ENCODE results near the gene AIFM1.

AIFM1 gene

DNA sequence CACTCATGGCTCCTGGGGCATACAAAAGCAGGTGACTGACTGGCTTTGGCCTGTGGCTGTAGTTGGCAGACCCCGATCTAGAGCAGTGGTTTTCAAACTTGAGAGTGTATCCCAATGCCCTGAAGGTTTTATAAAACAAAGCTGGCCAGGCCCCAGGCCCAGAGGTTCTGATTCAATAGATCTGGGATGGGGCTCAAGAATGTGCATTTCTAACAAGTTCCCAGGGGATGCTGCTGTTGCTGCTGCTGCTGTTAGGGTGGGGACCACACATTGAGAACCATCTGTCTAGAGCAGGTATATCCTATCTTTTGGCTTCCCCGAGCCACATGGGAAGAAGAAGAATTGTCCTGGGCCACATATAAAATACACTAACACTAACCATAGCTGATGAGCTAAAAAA, 7.3 kb downstream of the AIFM1 start:
- Histone ChIP-seq H3K4me2 (ENCODE audit: low read depth, low read length, poor library complexity, severe bottlenecking) (no peak overlapping the region), H3K27me3 (ENCODE audit: insufficient read depth, low read length, poor library complexity, severe bottlenecking) (no peaks in the 10 kb centered on the region), H3F3A (ENCODE audit: low read depth) (no peaks in the 10 kb centered on the region), H2AFZ (ENCODE audit: low read length) (no peak overlapping the region), H3K4me3 (ENCODE audit: low read length, poor library complexity, severe bottlenecking) (no peak overlapping the region), H4K20me1 (ENCODE audit: insufficient read depth, low read length, poor library complexity, severe bottlenecking) (peaks cover 7% of the 10 kb centered on the region), H3K9me2 (replicated peaks; ENCODE audit: low read depth, low read length) (no peaks in the 10 kb centered on the region), H3K4me1 (ENCODE audit: insufficient read depth, low read length, poor library complexity, severe bottlenecking) (peaks cover 6% of the 10 kb centered on the region), H3K36me3 (ENCODE audit: insufficient read depth, low read length) (no peaks in the 10 kb centered on the region), H3K9me3 (ENCODE audit: insufficient read depth, low read depth, low read length) (no peaks in the 10 kb centered on the region), H3K79me2 (ENCODE audit: insufficient read depth, low read length) (peaks cover 30% of the 10 kb centered on the region), H3K9ac (ENCODE audit: low read depth, low read length, poor library complexity, severe bottlenecking) (no peak overlapping the region)
- TF ChIP-seq, protein P1, sequence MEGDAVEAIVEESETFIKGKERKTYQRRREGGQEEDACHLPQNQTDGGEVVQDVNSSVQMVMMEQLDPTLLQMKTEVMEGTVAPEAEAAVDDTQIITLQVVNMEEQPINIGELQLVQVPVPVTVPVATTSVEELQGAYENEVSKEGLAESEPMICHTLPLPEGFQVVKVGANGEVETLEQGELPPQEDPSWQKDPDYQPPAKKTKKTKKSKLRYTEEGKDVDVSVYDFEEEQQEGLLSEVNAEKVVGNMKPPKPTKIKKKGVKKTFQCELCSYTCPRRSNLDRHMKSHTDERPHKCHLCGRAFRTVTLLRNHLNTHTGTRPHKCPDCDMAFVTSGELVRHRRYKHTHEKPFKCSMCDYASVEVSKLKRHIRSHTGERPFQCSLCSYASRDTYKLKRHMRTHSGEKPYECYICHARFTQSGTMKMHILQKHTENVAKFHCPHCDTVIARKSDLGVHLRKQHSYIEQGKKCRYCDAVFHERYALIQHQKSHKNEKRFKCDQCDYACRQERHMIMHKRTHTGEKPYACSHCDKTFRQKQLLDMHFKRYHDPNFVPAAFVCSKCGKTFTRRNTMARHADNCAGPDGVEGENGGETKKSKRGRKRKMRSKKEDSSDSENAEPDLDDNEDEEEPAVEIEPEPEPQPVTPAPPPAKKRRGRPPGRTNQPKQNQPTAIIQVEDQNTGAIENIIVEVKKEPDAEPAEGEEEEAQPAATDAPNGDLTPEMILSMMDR (conservative IDR thresholded peaks at IDR 0.05; ENCODE audit: low read length): no peak
- TF ChIP-seq EZH2phosphoT487 (IDR thresholded peaks at IDR 0.05; ENCODE audit: borderline replicate concordance): no peak

DNA sequence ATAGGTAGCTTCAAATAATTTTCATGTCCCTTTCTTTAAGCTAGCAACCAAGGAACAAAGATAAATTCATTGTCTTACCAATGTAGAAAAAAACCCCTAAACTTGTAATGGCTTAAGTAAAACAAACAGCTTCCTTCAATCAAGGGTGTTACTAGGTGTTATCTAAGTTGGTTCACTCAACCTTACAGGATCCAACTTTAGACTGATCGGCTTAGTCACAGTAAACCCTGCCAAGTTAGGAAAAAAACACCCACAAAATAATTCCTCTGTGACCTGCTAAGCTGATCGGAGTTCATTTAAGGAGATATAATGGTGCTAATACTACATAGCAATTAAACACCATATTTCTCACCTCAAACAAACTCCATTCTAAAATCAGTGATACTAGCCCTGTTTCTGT, 10.1 kb downstream of the AIFM1 start:
- Histone ChIP-seq H3K4me2 (ENCODE audit: low read depth, low read length, poor library complexity, severe bottlenecking) (no peak overlapping the region), H3K27me3 (ENCODE audit: insufficient read depth, low read length, poor library complexity, severe bottlenecking) (no peaks in the 10 kb centered on the region), H3K9me2 (replicated peaks; ENCODE audit: low read depth, low read length) (no peaks in the 10 kb centered on the region), H3K4me3 (ENCODE audit: low read length, poor library complexity, severe bottlenecking) (no peak overlapping the region), H3F3A (ENCODE audit: low read depth) (no peaks in the 10 kb centered on the region), H3K36me3 (ENCODE audit: insufficient read depth, low read length) (no peaks in the 10 kb centered on the region), H3K79me2 (ENCODE audit: insufficient read depth, low read length) (peaks cover 10% of the 10 kb centered on the region), H4K20me1 (ENCODE audit: insufficient read depth, low read length, poor library complexity, severe bottlenecking) (peaks cover 4% of the 10 kb centered on the region), H3K9me3 (ENCODE audit: insufficient read depth, low read depth, low read length) (no peaks in the 10 kb centered on the region), H3K9ac (ENCODE audit: low read depth, low read length, poor library complexity, severe bottlenecking) (no peak overlapping the region), H2AFZ (ENCODE audit: low read length) (no peak overlapping the region), H3K4me1 (ENCODE audit: insufficient read depth, low read length, poor library complexity, severe bottlenecking) (peaks cover 6% of the 10 kb centered on the region)
- TF ChIP-seq, protein P1 (conservative IDR thresholded peaks at IDR 0.05; ENCODE audit: low read length): no peak
- TF ChIP-seq EZH2phosphoT487 (IDR thresholded peaks at IDR 0.05; ENCODE audit: borderline replicate concordance): no peak

DNA sequence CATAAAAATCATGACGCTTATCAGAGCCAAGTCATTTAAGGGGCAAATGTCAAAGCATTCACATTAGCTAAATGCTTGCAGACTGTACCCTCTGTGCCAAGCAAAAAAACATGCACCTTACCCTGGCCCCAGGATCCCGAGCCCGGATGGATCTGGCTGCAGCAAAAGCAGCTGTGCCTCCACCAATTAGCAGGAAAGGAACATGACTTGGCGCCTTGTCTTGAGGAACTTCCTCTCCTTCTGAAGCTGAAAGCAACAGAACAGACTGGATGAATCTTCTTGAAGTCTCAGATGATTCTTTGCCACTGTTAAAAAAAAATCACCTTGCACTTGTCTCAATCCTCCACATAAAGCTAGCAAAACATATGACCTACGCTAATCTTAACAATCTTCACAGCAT, 18.0 kb downstream of the AIFM1 start:
- no peak overlapping the region for H3K4me3 ChIP-seq (ENCODE audit: low read length, poor library complexity, severe bottlenecking)
- no peaks in the 10 kb centered on the region for H3K27me3 ChIP-seq (ENCODE audit: insufficient read depth, low read length, poor library complexity, severe bottlenecking)
- H3K9ac ChIP-seq (ENCODE audit: low read depth, low read length, poor library complexity, severe bottlenecking): no peak overlapping the region
- H3K9me3 ChIP-seq (ENCODE audit: insufficient read depth, low read depth, low read length): no peaks in the 10 kb centered on the region
- H3K36me3 ChIP-seq (ENCODE audit: insufficient read depth, low read length): peaks cover 30% of the 10 kb centered on the region; the same call in 1 of the 2 replicates
- TF ChIP-seq, protein P1 (conservative IDR thresholded peaks at IDR 0.05; ENCODE audit: low read length): no peak
- no peak for TF ChIP-seq EZH2phosphoT487 (IDR thresholded peaks at IDR 0.05; ENCODE audit: borderline replicate concordance)
- H3K4me2 ChIP-seq (ENCODE audit: low read depth, low read length, poor library complexity, severe bottlenecking): no peak overlapping the region
- no peaks in the 10 kb centered on the region for H3K4me1 ChIP-seq (ENCODE audit: insufficient read depth, low read length, poor library complexity, severe bottlenecking)
- no peaks in the 10 kb centered on the region for H4K20me1 ChIP-seq (ENCODE audit: insufficient read depth, low read length, poor library complexity, severe bottlenecking)
- H3K79me2 ChIP-seq (ENCODE audit: insufficient read depth, low read length): no peaks in the 10 kb centered on the region
- no peaks in the 10 kb centered on the region for H3F3A ChIP-seq (ENCODE audit: low read depth)
- no peaks in the 10 kb centered on the region for H3K9me2 ChIP-seq (replicated peaks; ENCODE audit: low read depth, low read length)
- no peak overlapping the region for H2AFZ ChIP-seq (ENCODE audit: low read length)
